ENCODE results near the gene TMC7. TPM values are rescaled to one million over a fixed set of nuclear protein-coding genes. Genes with fewer than 3 reads are reported as not detected.

The TMC7 gene
- total and polyA plus RNA-seq, 2 experiments from 2014 or later, result 1.7 to 2.4 TPM

GRCh38 chr16:19003935-19004334, 20.2 kb downstream of the TMC7 start:
- H3K79me2 ChIP-seq (replicated peaks; ENCODE audit: insufficient read depth), result no peaks in the 10 kb centered on the region
- Mint-ChIP-seq H3K4me3 (no peak overlapping the region), H3K36me3 (ENCODE audit: low read depth) (0 out of 3 replicates have a peak, but pooled peaks cover 8% of the 10 kb centered on the region), H3K9me3 (peaks cover 2% of the 10 kb centered on the region; the same call in 2 of the 3 replicates), H3K27ac (no peak overlapping the region), H3K27me3 (ENCODE audit: insufficient read depth, low read depth, poor library complexity) (peaks cover 10% of the 10 kb centered on the region), H3K4me1 (peaks cover 12% of the 10 kb centered on the region)
- no peak overlapping the region for H3K27ac ChIP-seq (ENCODE audit: low read depth)
- H3K4me3 ChIP-seq, result no peak overlapping the region
- no peaks in the 10 kb centered on the region for H3K9me2 ChIP-seq (ENCODE audit: insufficient read depth)
- no peaks in the 10 kb centered on the region for H4K20me1 ChIP-seq (replicated peaks; ENCODE audit: insufficient read depth)
- no peaks in the 10 kb centered on the region for H3K27me3 ChIP-seq (ENCODE audit: insufficient read depth)
- DNase-seq (ENCODE audit: low spot score), result no peak
- 0 out of 2 replicates have a peak, but pooled peaks cover 6% of the 10 kb centered on the region for H3K4me1 ChIP-seq (ENCODE audit: insufficient read depth)
- TF ChIP-seq EZH2 (IDR thresholded peaks at IDR 0.05; ENCODE audit: low read depth, unreplicated experiment), result no peak
- no peak for TF ChIP-seq EZH2phosphoT487 (IDR thresholded peaks at IDR 0.05; ENCODE audit: unreplicated experiment)
- no peak for TF ChIP-seq ZNF114 (CRISPR knock-in tag; IDR thresholded peaks at IDR 0.05)
- TF ChIP-seq ZNF331 (CRISPR knock-in tag; IDR thresholded peaks at IDR 0.05; ENCODE audit: low read depth), result no peak
- TF ChIP-seq ZNF462 (CRISPR knock-in tag; IDR thresholded peaks at IDR 0.05), result no peak
- TF ChIP-seq POLR2AphosphoS5 (IDR thresholded peaks at IDR 0.05; ENCODE audit: low read depth), result no peak
- TF ChIP-seq STAT1 (IDR thresholded peaks at IDR 0.05; ENCODE audit: unreplicated experiment), result no peak
- TF ChIP-seq ETS1 (IDR thresholded peaks at IDR 0.05), result no peak
- TF ChIP-seq REST (IDR thresholded peaks at IDR 0.05; ENCODE audit: unreplicated experiment), result no peak
- TF ChIP-seq CTCF (conservative IDR thresholded peaks at IDR 0.05; ENCODE audit: low read depth in 2 of 2), result no peak
- no peak for TF ChIP-seq JUNB (IDR thresholded peaks at IDR 0.05; ENCODE audit: unreplicated experiment)
- no peak for TF ChIP-seq NANOG (IDR thresholded peaks at IDR 0.05; ENCODE audit: borderline replicate concordance)
- TF ChIP-seq CREB1 (CRISPR knock-in tag; IDR thresholded peaks at IDR 0.05; ENCODE audit: low read depth), result no peak
- no peaks in the 10 kb centered on the region for H3F3A ChIP-seq (replicated peaks; ENCODE audit: low read depth)
- no peak overlapping the region for H3K4me2 ChIP-seq
- no peak for ATAC-seq
- no peak overlapping the region for H2AFZ ChIP-seq
- H3K36me3 ChIP-seq (ENCODE audit: insufficient read depth), result no peaks in the 10 kb centered on the region

Measured in GM23338 (cell line).